Retinal pigment epithelial cell (primary cell): ENCODE data around the gene GPR37L1.

ENCODE experiments used
- DNase-seq: peaks from one replicate; pipeline ENCODE4 v3.0.0-alpha.2; 2010; ENCODE audit warnings: low read depth
- H3K4me3 ChIP-seq: 2 replicates; pipeline ENCODE4 v1.5.1; 2011; ENCODE audit warnings: mild to moderate bottlenecking, low read length, control low read depth, moderate library complexity
- TF ChIP-seq, protein P1 (sequence below): conservative IDR thresholded peaks from 2 replicates; pipeline ENCODE4 v1.5.1; 2011; ENCODE audit warnings: low read depth, low read length, control low read depth, inconsistent platforms

Gene GPR37L1

DNA sequence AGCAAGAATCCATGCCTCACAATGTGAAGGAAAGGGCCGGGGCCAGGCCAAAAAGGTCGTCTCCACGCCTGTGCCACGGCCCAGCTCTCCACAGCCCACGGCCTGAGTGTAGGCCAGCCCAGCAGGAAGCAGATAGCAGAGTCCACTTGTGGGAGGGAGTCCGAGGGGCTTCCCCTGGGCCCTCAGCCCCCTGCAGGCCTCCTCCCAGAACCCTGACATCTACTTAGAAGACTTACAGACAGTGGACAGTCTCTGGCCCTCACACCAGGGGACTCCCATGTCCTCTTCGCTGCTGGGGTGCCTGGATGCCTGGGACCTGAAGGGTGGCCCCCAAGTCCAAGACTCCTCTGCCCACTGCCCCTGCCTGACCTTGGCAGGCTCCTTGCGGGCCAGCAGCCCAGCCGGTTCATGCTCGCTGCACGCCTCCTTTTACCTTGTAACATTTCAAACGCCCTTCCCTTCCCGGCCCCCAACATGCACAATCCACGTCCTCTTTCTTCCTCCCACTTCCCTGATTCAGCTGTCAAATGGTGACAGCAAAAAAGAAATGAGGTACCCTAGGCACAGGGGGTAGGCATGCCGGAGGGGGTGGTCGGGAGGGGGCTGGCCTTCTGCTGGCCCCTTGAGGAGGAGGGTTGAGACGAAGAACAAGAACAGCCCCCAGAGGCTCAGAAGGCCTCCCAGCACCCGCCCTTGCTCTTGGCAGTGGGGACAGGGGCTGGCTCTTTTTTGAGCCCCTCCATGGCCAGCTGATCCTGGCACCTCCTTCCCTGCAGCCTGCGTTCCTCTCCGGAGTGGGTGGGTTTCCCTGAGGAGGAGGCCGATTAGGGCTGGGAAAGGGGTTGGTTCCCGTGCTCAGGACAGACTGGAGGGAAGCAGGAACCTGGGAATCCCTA lies 38.7 kb downstream of the GPR37L1 start:
- no peak for DNase-seq

DNA sequence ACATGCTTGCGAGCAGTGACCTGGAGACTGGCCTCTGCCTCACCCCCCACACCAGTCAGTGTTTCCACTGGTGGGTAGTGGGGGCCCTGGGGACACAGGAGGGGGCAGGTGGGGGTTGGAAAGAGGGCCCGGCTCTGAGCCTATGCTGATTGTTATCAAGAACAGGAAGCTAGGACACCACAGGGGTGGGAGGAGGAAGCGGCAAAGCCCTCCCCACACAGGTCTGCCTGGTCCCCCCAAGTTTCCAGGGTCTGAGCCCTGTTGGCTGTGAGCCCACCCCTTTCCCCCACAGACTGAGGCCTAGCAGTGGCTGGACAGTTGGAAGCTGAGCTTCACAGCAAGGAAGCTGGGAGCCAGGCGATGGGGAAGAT lies 39.3 kb downstream of the GPR37L1 start:
- TF ChIP-seq, protein P1, sequence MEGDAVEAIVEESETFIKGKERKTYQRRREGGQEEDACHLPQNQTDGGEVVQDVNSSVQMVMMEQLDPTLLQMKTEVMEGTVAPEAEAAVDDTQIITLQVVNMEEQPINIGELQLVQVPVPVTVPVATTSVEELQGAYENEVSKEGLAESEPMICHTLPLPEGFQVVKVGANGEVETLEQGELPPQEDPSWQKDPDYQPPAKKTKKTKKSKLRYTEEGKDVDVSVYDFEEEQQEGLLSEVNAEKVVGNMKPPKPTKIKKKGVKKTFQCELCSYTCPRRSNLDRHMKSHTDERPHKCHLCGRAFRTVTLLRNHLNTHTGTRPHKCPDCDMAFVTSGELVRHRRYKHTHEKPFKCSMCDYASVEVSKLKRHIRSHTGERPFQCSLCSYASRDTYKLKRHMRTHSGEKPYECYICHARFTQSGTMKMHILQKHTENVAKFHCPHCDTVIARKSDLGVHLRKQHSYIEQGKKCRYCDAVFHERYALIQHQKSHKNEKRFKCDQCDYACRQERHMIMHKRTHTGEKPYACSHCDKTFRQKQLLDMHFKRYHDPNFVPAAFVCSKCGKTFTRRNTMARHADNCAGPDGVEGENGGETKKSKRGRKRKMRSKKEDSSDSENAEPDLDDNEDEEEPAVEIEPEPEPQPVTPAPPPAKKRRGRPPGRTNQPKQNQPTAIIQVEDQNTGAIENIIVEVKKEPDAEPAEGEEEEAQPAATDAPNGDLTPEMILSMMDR = no peak
- no peak for DNase-seq
- no peak overlapping the region for H3K4me3 ChIP-seq

More for the DNA sequence above, 38.7 kb downstream of the GPR37L1 start:
- H3K4me3 ChIP-seq = no peak overlapping the region
- TF ChIP-seq, protein P1 = no peak

DNA sequence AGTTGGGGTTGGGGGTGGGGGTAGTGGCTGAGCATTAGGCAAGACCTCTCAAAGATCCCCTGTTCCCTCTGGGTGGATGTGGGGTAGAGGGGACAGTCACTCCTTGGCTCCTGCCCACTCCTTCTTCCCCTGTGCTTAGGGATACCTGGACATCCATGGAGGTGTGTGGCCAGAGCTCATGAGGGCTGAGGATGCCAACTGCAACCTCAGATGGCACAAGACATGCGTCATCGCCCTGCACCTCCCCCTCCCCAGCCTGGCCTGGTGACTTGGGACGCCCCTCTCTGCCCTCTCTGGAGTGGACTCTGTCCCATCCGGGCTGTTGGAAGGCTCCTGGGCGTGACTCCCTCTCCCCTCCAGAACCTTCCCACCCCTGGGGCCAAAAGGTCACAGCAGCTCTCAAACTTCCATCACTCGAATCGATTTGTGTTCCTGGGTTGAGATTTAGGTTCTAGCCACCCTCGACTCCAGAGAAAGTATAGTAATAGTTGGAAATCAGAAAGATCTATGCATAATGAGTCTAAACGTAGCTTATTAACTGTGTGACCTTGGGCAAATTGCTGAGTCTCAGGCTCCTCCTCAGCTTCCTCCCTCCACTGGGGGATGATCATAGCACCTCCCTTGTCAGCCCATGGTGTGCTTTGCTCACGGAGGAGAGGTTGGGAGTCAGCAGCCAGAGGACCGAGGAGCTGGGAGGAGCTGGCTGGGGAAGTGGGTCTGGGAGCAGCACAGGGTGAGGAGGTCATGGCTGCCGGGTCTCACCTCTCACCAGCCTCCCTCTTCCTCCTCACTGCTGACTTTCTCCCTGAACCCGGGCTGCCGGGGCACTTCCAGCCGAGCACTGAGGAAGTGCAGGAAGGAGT lies 39.9 kb downstream of the GPR37L1 start:
- no peak overlapping the region for H3K4me3 ChIP-seq
- DNase-seq = no peak
- TF ChIP-seq, protein P1 = no peak

DNA sequence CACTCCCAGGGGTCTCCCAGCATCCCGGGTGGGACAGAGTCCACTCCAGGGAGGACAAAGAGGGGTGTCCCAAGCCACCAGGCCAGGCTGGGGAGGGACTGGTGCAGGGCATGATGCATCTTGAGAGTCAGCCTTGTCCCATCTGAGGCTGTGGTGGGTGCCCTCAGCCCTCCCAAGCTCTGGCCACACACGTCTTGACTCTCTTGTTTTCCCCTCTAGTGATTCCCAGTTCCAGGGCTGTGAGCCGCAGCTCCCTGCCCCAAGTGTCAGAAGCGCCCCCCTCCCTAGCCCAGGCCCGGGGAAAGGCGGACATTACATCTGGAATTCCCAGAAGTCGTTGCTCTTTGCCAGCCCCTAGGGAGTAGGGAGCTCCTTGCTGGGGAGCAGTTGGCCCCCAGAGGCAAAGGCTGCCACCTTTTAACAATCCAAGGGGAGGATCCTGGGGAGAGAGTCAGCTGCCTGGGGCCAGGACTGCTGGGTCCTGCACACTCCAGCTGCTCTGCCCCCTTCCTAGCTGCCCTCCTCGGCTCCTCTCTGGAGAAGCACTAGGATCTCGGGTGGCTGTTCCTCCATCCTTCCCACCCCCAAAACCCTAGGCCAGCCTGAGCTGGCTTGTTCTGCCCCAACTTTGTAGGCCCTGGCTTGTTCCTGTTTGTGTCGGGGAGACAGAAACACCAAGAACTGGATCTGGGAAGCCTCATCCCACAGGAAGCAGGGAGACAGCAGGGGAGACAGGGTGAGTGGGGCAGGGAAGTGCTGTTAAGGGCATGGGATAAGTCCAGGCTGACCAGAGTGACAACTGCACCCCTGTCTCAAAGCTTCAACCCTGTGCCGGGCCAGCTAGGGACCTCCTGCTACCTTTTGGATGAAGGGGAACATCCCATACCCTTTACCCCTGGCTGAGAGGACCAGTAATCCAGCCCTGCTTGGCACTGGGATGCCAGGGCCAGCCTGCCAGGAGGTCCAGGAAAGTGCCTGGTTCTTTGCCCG lies 40.9 kb downstream of the GPR37L1 start:
- TF ChIP-seq, protein P1 = no peak
- H3K4me3 ChIP-seq = no peak overlapping the region
- DNase-seq = no peak

DNA sequence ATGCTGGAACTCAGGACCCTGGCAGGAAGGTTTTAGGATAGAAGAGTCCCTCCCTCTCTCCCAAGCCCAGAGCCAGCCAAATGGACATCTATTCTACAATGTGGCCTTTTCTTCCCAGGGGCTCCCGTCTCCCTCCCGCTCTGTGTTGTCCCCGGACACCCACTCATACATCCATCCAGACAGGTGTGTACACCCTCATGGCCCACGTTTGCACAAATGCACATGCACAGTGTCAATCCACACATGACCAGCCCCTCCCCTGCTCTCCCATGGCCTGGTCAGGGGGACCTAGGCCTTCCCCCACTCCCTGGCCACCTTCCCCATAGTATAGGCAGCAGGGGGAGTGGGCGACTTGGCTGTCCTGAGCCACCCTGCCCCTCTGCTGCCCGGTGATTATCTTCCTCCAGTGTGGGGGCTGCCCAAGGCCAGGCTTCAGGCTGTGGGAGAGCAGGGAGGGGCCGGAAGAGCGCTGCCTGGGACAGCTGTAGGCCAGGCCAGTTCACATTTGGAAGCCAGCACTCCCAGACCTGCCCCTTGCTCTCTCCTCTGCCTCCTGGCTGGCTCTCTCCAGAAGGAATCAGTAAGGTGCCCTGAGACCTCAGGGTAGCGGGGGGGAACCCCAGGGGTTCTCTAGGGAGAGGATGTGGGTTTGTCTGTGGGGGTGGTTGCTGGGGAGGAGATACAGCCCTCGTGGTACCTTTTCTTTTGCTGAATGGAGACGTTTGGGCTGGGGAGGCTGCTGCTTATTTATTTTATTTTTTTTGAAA lies 41.7 kb downstream of the GPR37L1 start:
- no peak for DNase-seq
- no peak overlapping the region for H3K4me3 ChIP-seq
- TF ChIP-seq, protein P1 = no peak
